Measurements from ENCODE around the gene LAMA4. TPM values are rescaled to one million over a fixed set of nuclear protein-coding genes. Genes with fewer than 3 reads are reported as not detected.

The LAMA4 gene
- total RNA-seq, 1 experiment from 2014 or later: 1.1 TPM

GRCh38 chr6:112153926-112154607 lies 100.3 kb downstream of the LAMA4 start:
- no peaks in the 10 kb centered on the region for H3K79me2 ChIP-seq (ENCODE audit: insufficient read depth, low read length)
- no peak overlapping the region for H3K4ac ChIP-seq (ENCODE audit: low read depth, low read length)
- no peak overlapping the region for H2BK15ac ChIP-seq (ENCODE audit: low read depth, low read length)
- Mint-ChIP-seq H3K27ac (no peak overlapping the region), H3K27me3 (ENCODE audit: low read depth) (no peaks in the 10 kb centered on the region), H3K4me1 (peaks cover 0 to 7% of the 10 kb centered on the region in 2 experiments; a peak in 2 of 4 replicates), H3K9me3 (no peaks in the 10 kb centered on the region), H3K4me3 (no peak overlapping the region), H3K36me3 (ENCODE audit: insufficient read depth in 1 of 3, low read depth in 3 of 3) (no peaks in the 10 kb centered on the region)
- H2BK12ac ChIP-seq (ENCODE audit: insufficient read length, low read depth, low read length): no peak overlapping the region
- no peak overlapping the region for H2BK120ac ChIP-seq (ENCODE audit: low read depth, low read length, poor library complexity, severe bottlenecking)
- no peak overlapping the region for H2AK5ac ChIP-seq (ENCODE audit: insufficient read length, low read length)
- H3K27ac ChIP-seq (ENCODE audit: insufficient read length, low read depth, low read length): no peak overlapping the region
- WGBS (ENCODE audit: extremely low coverage, insufficient read length, low lambda C conversion rate): no CpG with 5 or more reads among the region's 5 CpGs
- H3K27me3 ChIP-seq (ENCODE audit: insufficient read depth, low read length): no peaks in the 10 kb centered on the region
- no peak overlapping the region for H4K91ac ChIP-seq (ENCODE audit: insufficient read length, low read depth, low read length)
- no peak for DNase-seq
- no peaks in the 10 kb centered on the region for H3K9me3 ChIP-seq (ENCODE audit: control insufficient read depth, low read depth, low read length)
- H3K9ac ChIP-seq (ENCODE audit: extremely low read depth, insufficient read length, low read length): no peak overlapping the region
- no peak overlapping the region for H3T11ph ChIP-seq (ENCODE audit: low read length)
- no peak overlapping the region for H4K8ac ChIP-seq (replicated peaks; ENCODE audit: insufficient read length, low read depth, low read length)
- no peak overlapping the region for H4K5ac ChIP-seq (ENCODE audit: insufficient read length, low read depth, low read length)
- no peak overlapping the region for H3K14ac ChIP-seq (ENCODE audit: insufficient read depth, low read length)
- no peak overlapping the region for H2AFZ ChIP-seq (ENCODE audit: low read length)
- no peaks in the 10 kb centered on the region for H3K4me1 ChIP-seq (ENCODE audit: insufficient read depth, low read length)
- H3K56ac ChIP-seq (ENCODE audit: insufficient read length, low read depth, low read length): no peak overlapping the region
- no peak overlapping the region for H2BK5ac ChIP-seq (ENCODE audit: insufficient read length, low read length)
- H4K20me1 ChIP-seq (ENCODE audit: control insufficient read depth, insufficient read depth, insufficient read length): no peaks in the 10 kb centered on the region
- no peaks in the 10 kb centered on the region for H3K79me1 ChIP-seq (ENCODE audit: insufficient read depth, low read depth, low read length, poor library complexity, severe bottlenecking)
- no peak overlapping the region for H2BK20ac ChIP-seq (ENCODE audit: low read depth, low read length, poor library complexity, severe bottlenecking)
- no peaks in the 10 kb centered on the region for H3K23me2 ChIP-seq (ENCODE audit: insufficient read length, low read depth, low read length, poor library complexity, severe bottlenecking)
- no peak overlapping the region for H3K23ac ChIP-seq (ENCODE audit: insufficient read length, low read depth, low read length)
- TF ChIP-seq, protein P1, sequence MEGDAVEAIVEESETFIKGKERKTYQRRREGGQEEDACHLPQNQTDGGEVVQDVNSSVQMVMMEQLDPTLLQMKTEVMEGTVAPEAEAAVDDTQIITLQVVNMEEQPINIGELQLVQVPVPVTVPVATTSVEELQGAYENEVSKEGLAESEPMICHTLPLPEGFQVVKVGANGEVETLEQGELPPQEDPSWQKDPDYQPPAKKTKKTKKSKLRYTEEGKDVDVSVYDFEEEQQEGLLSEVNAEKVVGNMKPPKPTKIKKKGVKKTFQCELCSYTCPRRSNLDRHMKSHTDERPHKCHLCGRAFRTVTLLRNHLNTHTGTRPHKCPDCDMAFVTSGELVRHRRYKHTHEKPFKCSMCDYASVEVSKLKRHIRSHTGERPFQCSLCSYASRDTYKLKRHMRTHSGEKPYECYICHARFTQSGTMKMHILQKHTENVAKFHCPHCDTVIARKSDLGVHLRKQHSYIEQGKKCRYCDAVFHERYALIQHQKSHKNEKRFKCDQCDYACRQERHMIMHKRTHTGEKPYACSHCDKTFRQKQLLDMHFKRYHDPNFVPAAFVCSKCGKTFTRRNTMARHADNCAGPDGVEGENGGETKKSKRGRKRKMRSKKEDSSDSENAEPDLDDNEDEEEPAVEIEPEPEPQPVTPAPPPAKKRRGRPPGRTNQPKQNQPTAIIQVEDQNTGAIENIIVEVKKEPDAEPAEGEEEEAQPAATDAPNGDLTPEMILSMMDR (conservative IDR thresholded peaks at IDR 0.05): no peak
- no peak overlapping the region for H3K18ac ChIP-seq (ENCODE audit: insufficient read length, low read depth, low read length)
- H3K4me2 ChIP-seq (ENCODE audit: insufficient read depth, insufficient read length, low read length): no peak overlapping the region
